ENCODE results near the gene TTN. TPM values are rescaled to one million over a fixed set of nuclear protein-coding genes. Genes with fewer than 3 reads are reported as not detected.

Gene TTN
- total and polyA plus RNA-seq, 2 of the 4 experiments (the other 2 are of a cell fraction): 0.02 to 0.18 TPM

DNA sequence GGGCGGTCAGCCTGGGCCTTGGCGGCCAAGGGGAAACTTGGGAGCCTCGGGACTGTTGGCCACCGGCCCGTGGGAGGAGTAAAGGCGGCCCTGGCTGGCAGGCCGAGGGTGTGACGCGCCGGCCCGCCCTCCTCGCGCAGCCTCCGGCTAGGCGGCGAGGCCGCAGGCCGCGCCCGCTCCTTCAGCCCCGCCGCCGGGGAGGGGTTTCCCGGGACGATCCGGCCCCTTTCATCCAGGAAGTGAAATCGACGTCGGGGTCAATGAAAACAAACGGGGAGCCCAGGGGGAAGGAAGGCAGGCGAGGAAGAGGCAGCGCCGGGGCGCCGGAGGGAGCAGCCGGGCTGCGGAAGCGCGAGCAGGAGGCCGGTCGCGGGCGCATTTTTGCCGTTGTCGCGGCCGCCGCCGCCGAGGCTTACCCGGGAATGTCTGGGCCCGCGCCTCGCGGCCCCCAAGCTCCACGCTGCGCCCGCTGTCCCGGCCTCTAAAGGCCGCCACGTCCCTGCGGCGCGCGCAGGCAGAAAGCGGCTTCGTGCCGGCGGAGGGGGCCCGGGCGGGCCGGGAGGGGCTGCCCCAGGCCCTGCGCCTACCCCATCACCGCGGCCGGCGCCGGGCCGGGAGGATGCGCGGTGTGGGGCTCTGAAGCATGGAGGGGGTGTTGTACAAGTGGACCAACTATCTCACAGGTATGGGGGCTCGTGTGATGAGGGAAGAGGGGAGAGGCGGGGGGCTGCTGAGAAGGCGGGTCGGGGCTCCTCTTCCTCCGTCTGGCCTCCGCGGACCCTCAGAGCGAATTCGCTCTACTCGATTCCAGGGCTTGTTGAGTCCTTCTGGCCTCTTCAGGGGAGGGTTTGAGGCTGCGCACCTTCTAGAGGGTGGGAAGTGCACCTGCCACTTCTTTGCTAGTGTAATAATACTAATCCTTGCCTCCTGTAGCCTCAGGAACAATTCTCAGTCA is 326.7 kb downstream of the TTN start, which contains the start of gene PLEKHA3:
Gene PLEKHA3 (plus strand): TSS at position 231 of the 955 bp plus-strand sequence. CDS start 413 bp downstream, at position 644.
- TSS peak; percentile 49 for BruUV-seq (replicated peaks)
- ChIA-PET CTCF (interaction anchor here (0.5 kb wide), 1 partner anchor 34 kb away, joined by 7 read pairs; no protein-coding TSS in a partner anchor), POLR2A (ENCODE audit: unreplicated experiment) (no interaction called here)
- H3K4me2 ChIP-seq (ENCODE audit: low read depth, low read length): peak within 1 kb of the TSS; percentile 100
- peak; percentile 93 for ATAC-seq (ENCODE audit: low read depth)
- WGBS, 2 experiments (ENCODE audit: extremely low coverage in 2 of 2, insufficient read length in 1 of 2): 0% methylated on average over 1 of the region's 92 CpGs; no CpG with 5 or more reads in 1 of the 2 experiments
- peak within 1 kb of the TSS; percentile 86 to 92 for H4K8ac ChIP-seq (ENCODE audit: low read depth in 2 of 2, low read length in 2 of 2)
- H3K27me3 ChIP-seq (ENCODE audit: control insufficient read depth, insufficient read depth, low read length): no peaks in the 10 kb centered on the region
- no peaks in the 10 kb centered on the region for H3K9me3 ChIP-seq (ENCODE audit: control insufficient read depth, insufficient read depth, low read length)
- H3K27ac ChIP-seq (ENCODE audit: insufficient read depth, low read length): peak within 1 kb of the TSS; percentile 74
- intact Hi-C loops (cut with micrococcal nuclease) (no loop called here), dilution Hi-C loops (cut with HindIII; ENCODE audit: low sequenced_read_pairs, unreplicated experiment) (no loop called here), in situ Hi-C loops (cut with MboI; ENCODE audit: low sequenced_read_pairs) (no loop called here)
- H2AK5ac ChIP-seq (ENCODE audit: low read depth, low read length): peak within 1 kb of the TSS; percentile 7; the same call in 1 of the 2 replicates
- no peak within 1 kb of the TSS for H2BK15ac ChIP-seq (ENCODE audit: low read depth, low read length)
- H3K9me1 ChIP-seq (ENCODE audit: insufficient read depth, low read length): peaks cover 10% of the 10 kb centered on the region
- peak within 1 kb of the TSS; percentile 95 for H3K23ac ChIP-seq (ENCODE audit: low read depth, low read length)
- peak within 1 kb of the TSS; percentile 99 for H3K4me3 ChIP-seq (ENCODE audit: insufficient read depth, low read depth, low read length)
- peak within 1 kb of the TSS; percentile 22; the same call in 1 of the 2 replicates for H3K4ac ChIP-seq (ENCODE audit: low read depth, low read length)
- 0 out of 2 replicates have a peak within 1 kb of the TSS, but pooled peaks have one; percentile 58 for H3K14ac ChIP-seq (replicated peaks; ENCODE audit: low read depth, low read length)
- no peaks in the 10 kb centered on the region for H3K36me3 ChIP-seq (ENCODE audit: control insufficient read depth, insufficient read depth, low read length)
- H4K20me1 ChIP-seq (ENCODE audit: insufficient read depth, low read length): peaks cover 28% of the 10 kb centered on the region
- peaks cover 8% of the 10 kb centered on the region for H3K4me1 ChIP-seq (ENCODE audit: control insufficient read depth, insufficient read depth, low read length)
- H4K91ac ChIP-seq (ENCODE audit: insufficient read depth, low read depth, low read length): no peak within 1 kb of the TSS
- no peak within 1 kb of the TSS for H3K18ac ChIP-seq (ENCODE audit: low read depth, low read length)
- no peak for TF ChIP-seq MAFK (IDR thresholded peaks at IDR 0.05; ENCODE audit: low read depth, low read length)
- TF ChIP-seq POLR2A (IDR thresholded peaks at IDR 0.05; ENCODE audit: low read depth, low read length): peak; percentile 84; the same call in 1 of the 2 replicates
- TF ChIP-seq MAZ (IDR thresholded peaks at IDR 0.05; ENCODE audit: borderline replicate concordance, low read depth, low read length): peak; percentile 85; the same call in 1 of the 2 replicates
- H2AK9ac ChIP-seq (replicated peaks; ENCODE audit: low read depth, low read length, poor library complexity): no peak within 1 kb of the TSS
- no peak within 1 kb of the TSS for H2BK20ac ChIP-seq (ENCODE audit: low read depth, low read length)
- peak within 1 kb of the TSS; percentile 91 for H3K9ac ChIP-seq (ENCODE audit: low read depth, low read length)
- no peak within 1 kb of the TSS for H2BK120ac ChIP-seq (ENCODE audit: low read depth, low read length)
- peak within 1 kb of the TSS; percentile 51 for H2BK5ac ChIP-seq (ENCODE audit: low read depth, low read length, poor library complexity, severe bottlenecking)
- peaks cover 19 to 50% of the 10 kb centered on the region in 2 experiments for H3K79me1 ChIP-seq (ENCODE audit: low read depth in 1 of 2, low read length in 2 of 2)
- H4K5ac ChIP-seq (ENCODE audit: low read depth, low read length): peak within 1 kb of the TSS; percentile 67
- H2AFZ ChIP-seq (replicated peaks; ENCODE audit: low read length, poor library complexity): peak within 1 kb of the TSS; percentile 84
- no peak within 1 kb of the TSS for H3K56ac ChIP-seq (ENCODE audit: extremely low read depth, insufficient read depth, low read length)
- DNase-seq: peak; percentile 94

All from IMR-90 (cell line).